HG02642 (cell line): ENCODE results near the gene RITA1.
"Not testable (repeated sequence)": the region's sequence is repeated elsewhere in the genome, so short reads cannot be mapped to it uniquely, and the experiment has no call there.

Experiments
- ATAC-seq: cut with Tn5 transposase; IDR thresholded peaks from one replicate; pipeline ENCODE4 v1.9.1; 2021; ENCODE audit warnings: mild to moderate bottlenecking; ENCODE audit not compliant: unreplicated experiment, poor library complexity

Gene RITA1

DNA sequence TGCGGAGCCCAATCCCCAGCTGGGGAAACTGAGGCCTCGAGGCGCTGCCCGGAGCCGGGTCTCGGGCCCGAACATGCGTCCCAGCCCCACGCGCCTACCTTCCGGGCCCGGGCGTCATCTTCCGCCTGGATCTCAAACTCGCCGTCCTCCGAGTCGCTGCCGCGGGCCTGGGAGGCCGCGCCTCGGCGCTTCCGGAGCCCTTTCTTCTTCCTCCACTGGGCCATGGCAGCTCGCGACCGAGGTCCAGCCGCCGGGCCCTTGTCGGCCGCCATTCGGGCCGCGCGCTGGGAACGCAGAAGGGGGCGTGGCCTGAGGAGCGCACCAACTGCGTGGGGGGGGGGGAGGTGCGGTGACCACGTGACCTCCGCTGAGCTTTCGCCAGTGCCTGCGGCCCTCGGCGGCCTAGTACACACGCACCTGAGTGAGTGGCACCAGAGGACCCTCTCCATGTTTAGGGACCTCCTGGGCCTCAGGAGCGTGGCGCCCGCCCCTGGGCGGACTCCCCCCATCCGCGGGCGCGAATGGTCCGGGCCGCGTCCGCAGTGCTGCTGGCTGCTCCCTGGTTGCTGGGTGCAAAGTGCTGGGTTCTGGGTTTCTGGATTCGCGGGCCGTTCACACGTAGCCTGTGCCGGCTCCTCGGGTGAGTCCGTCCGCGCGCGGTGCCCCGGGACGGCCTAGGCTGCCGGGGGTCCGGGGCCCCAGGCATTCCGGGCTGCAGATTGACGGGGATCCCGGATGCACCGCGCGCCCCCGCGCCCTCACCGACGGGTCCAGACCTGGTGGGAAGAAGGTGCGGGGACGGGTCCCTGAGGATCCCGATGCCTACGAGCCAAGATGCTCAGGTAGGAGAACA is at the start of gene RITA1, which contains the start of gene DDX54:
Gene RITA1, plus strand, starts transcription at position 542 of the 853 bp plus-strand sequence. CDS start 1,026 bp downstream, outside the sequence.
Gene DDX54, minus strand, starts transcription at position 299 of the 853 bp plus-strand sequence. Its CDS starts 27 bp downstream, at position 272.
- ATAC-seq, result peak; percentile 59

- no peak for ATAC-seq
These were observed 49.2 kb upstream of the RITA1 start for GRCh38 chr12:113136128-113136989.

GRCh38 chr12:113136990-113137511 is 48.5 kb upstream of the RITA1 start:
- no peak for ATAC-seq

GRCh38 chr12:113137861-113138783 is 47.4 kb upstream of the RITA1 start:
- no peak for ATAC-seq

DNA sequence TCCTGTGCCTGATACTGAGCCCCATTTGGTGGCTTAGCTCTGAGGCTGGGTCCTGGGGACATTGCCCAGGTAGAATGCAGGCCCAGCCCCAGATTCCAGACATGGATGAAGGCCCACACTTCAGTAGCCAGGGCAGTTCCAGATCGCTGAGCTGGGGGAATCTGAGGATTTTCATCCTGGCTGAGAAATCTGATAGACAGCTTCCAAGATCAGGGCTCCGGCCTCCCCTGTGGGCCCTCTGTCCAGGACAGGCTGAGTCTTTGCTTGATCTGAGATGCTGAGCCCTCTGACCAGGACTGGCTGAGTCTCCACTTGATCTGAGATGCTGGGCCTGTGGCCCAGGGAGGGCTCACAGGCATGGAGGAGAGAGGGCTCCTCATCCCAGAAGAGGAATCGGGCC is 46.7 kb upstream of the RITA1 start:
- ATAC-seq, result no peak

GRCh38 chr12:113140706-113141105 is 44.8 kb upstream of the RITA1 start:
- ATAC-seq, result no peak

- not testable (repeated sequence) for ATAC-seq
These were observed 43.8 kb upstream of the RITA1 start for GRCh38 chr12:113141716-113142115.

GRCh38 chr12:113142173-113142885 is 43.2 kb upstream of the RITA1 start:
- ATAC-seq, result no peak

DNA sequence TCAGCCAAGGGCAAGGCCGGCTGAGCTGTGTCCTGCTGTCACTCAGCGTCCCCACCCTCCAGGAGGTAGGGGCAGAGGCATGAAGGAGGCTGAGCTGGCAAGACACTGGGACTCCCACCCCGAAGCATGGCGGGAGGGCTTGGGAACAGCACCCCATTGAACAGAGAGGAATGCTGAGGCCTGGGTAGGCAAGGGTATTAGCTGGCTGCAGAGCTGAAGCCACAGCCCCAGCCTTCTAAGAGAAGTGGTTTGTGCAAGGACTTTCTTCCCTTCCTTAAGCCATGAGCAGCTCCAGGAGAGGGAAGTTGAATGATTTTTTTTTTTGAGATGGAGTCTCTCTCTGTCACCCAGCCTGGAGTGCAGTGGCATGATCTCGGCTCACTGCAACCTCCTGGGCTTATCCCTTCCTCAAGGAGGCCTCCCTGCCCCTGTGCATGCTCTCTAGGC is 42.6 kb upstream of the RITA1 start:
- ATAC-seq, result no peak

DNA sequence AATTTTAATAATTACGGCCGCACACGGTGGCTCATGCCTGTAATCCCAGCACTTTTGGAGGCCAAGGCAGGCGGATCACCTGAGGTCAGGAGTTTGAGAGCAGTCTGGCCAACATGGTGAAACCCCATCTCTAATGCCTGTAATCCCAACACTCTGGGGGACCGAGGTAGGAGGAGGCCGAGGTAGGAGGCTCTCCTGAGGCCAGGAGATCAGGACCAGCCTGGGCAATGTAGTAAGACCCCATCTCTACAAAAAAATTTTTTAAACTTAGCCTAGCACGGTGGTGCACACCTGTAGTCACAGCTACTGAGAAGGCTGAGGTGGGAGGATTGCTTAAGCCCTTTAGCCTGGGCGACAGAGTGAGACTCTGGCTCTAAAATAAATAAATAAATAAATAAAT is 41.6 kb upstream of the RITA1 start:
- no peak for ATAC-seq

- ATAC-seq, result no peak
These were observed 40.7 kb upstream of the RITA1 start for GRCh38 chr12:113144806-113145205.

DNA sequence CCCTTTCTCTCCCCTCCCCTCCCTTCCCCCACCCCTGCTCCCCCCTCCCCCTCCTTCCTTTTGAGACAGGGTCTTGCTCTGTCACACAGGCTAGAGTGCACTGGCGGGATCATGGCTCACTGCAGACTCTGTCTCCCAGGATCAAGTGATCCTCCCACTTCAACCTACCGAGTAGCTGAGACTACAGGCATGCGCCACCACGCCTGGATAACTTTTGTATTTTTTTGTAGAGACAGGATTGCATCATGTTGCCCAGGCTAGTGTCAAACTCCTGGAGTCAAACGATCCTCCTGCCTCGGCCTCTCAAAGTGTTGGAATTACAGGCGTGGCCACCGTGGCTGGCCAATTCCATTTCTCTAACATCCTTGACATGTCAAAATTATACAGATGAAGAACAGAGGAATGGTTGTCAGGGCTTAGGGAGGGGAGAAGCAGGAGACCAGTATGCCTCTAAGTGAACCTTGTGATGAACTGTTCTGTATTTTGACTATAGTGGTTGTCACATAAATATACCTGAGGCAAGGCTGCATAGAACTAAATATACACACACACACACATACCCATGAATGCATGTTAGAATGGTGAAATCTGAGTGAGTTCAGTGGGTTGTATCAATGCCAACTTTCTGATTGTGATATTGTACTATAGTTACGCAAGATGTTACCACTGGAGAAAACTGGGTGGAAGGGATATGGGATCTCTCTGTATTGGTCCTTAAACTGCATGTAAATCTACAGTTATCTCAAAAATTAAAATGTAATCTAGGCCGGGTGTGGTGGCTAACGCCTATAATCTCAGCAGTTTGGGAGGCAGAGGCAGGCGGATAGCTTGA is 39.6 kb upstream of the RITA1 start:
- no peak for ATAC-seq

- no peak for ATAC-seq
These were observed 38.5 kb upstream of the RITA1 start for GRCh38 chr12:113146999-113147398.

- no peak for ATAC-seq
These were observed 36.0 kb upstream of the RITA1 start, which contains the start of gene CFAP73 for GRCh38 chr12:113149361-113150150. TSS of gene CFAP73 (plus strand) at chr12:113149724. CDS start at chr12:113149858, 134 bp downstream.

- ATAC-seq, result no peak
These were observed 33.9 kb upstream of the RITA1 start for GRCh38 chr12:113151655-113152054.

DNA sequence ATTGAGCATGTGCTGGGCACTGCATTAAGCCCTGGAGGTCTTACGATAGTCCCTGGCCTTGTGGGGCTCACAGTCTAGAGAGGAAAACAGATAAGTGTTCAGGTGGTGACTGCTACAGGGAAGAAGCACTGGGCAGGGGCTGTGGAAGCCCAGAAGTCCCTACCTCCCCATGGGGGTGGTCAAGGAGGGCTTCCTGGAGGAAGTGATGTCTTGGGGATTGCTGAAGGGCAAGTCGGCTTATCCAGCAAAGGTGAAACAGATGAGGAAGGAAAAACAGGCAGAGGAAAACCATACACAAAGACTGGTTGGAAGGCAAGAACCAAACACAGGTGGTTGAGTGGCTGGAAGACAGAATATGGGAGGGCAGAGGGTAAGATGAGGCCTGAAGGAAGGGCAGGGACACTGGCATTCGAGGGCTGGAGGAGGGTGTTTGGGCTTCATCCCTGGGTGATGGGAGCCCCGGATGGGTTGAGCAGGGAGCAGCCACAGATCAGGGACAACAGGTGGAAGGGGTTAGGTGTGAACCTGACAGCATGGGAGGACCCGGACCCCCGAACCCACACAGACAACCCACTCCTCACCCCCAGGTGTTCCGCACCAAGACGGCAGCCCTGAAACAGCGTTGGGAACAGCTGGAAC is 33.2 kb upstream of the RITA1 start:
- no peak for ATAC-seq
